ENCODE data around the gene PEX26. TPM values are rescaled to one million over a fixed set of nuclear protein-coding genes. Genes with fewer than 3 reads are reported as not detected.
"Not testable (repeated sequence)": the region's sequence is repeated elsewhere in the genome, so short reads cannot be mapped to it uniquely, and the experiment has no call there.

Gene PEX26
- total RNA-seq, 1 experiment from 2014 or later, result 23.4 TPM

DNA sequence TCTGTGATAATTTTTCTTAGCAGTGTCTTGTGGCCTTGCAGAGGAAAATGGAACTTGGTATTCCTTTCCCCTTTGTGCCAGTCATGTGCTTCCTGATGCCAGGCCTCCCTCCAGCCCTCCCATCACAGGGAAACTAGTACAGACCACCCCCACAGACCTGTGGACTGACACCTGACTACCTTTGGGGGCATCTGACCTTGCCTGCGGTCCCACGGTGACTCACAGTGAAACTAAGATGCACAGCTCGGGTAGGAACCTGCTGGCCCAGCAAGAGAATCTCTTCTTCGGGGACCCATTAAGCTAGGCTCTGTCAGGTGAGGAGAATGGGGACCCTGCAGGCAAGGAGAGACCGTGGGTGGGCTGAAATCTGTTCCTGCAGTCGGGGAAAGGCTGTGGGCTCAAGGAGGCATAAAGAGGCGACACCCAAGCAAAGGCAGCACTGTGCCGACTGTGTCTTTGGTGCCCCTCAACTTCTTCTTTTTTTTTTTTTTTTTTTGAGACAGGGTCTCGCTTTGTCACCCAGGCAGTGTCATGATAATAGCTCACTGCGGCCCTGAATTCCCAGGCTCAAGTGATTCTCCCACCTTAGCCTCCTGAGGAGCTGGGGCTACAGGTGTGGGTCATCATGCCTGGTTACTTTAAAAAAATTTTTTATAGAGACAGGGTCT, 20.8 kb upstream of the PEX26 start:
- DNase-seq (ENCODE audit: low spot score), result no peak

DNA sequence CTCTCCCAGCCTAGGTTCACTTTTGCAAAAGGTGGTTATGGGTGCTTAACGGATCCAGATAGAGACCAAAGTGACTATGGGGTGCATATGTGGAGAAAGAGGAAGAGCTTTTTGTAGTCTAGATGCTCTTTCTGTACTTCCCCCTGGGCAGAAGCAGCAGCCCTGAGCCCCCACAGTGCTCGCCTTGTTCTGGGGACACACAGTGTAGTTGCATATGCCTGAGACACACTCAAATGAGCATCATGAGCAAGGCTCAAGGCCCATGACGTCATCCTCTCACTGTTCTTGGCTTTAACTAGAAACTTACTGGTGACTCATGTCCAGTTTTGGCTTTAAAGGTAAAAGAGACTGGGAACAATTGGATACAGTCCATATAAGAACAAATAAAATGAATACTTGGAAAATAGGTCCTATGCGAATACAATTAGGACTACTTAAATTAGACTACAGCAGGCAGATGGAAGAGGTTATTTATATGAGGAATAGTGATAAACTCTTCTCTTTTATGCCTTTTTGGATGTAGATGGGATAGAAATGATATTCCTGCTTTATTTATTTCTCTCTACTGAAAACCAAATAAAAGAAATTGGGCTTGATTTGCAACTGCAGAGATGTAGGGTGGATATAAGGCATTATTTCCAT, 20.1 kb upstream of the PEX26 start:
- DNase-seq (ENCODE audit: low spot score), result peak; percentile 14

DNA sequence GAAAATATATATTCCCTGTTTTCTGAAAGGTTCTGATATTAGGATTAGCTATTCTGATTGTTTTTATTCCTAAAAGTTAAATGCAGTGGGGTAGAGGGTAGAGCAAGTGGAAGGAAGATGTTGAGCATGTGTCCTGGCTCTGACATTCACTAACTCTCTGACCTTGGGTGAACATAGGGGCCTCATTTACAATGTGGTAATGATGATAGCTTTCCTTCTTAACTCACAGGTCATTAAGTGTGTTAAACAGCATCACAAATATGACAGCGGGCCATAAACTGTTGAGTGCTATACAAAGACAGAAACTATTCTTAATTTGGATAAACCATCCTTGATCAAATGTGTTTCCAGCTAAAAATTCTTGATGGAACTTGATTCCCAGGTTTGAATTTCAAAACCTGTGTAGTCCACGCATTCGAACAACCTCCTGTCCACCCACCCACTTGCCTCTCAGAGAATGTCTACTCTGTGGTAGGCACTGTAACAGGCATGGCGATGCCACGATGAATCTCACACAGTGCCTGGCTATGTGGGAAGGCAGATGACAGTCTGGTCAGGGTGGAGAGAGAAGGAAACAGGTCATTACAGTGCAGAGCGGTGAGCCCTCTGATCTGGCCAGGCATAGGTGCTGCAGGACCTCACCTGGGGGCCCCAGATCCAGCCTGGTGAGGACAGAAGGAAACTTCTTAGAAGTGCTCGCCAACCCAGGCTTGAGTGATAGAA, 19.3 kb upstream of the PEX26 start:
- DNase-seq (ENCODE audit: low spot score), result no peak

DNA sequence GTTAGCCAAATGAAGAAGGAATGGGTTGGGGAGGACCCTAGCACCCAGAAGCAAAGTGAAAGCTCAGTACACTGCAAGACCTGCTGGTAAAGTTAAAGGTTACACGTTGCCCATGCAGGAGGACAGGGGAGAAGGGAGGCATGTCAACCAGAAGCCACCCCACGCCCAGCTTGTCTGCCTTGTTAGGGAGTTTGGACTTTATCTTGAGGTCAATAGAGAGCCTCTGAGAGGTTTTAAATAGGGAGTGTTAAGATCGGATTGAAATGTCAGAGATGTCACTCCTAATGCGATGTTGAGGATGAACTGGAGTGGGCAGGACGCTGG, 18.7 kb upstream of the PEX26 start:
- no peak for DNase-seq (ENCODE audit: low spot score)

DNA sequence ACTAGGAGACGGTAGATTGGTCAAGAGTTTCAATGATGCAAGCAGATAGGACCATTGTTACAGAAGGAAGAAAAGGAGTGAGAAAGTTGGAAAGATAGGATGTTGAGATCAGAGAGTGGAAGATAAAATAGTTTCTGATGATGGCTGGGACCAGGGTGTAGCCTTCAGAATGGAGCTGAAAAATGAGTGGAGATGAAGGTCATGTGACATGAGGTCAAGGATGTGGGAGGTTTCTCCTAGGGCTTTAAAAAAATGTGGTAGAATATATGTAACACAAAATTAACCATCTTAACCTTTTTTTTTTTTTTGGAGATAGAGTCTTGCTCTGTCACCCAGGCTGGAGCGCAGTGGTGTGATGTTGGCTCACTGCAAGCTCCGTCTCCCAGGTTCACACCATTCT, 18.3 kb upstream of the PEX26 start:
- no peak for DNase-seq (ENCODE audit: low spot score)

DNA sequence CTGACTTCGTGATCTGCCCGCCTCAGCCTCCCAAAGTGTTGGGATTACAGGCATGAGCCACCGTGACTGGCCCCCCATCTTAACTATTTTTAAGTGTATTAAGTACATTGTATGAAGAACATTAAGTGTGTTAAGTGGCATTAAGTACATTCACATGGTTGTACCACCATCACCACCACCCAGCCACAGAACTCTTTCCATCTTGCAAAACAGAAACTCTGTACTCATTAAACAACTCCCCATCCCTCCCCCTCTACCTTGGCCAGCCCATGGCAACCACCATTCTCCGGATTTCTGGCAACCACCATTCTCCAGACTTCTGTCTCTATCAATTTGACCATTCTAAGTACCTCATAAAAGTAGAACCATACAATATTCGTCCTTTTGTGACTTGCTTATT, 17.8 kb upstream of the PEX26 start:
- DNase-seq (ENCODE audit: low spot score), result no peak

DNA sequence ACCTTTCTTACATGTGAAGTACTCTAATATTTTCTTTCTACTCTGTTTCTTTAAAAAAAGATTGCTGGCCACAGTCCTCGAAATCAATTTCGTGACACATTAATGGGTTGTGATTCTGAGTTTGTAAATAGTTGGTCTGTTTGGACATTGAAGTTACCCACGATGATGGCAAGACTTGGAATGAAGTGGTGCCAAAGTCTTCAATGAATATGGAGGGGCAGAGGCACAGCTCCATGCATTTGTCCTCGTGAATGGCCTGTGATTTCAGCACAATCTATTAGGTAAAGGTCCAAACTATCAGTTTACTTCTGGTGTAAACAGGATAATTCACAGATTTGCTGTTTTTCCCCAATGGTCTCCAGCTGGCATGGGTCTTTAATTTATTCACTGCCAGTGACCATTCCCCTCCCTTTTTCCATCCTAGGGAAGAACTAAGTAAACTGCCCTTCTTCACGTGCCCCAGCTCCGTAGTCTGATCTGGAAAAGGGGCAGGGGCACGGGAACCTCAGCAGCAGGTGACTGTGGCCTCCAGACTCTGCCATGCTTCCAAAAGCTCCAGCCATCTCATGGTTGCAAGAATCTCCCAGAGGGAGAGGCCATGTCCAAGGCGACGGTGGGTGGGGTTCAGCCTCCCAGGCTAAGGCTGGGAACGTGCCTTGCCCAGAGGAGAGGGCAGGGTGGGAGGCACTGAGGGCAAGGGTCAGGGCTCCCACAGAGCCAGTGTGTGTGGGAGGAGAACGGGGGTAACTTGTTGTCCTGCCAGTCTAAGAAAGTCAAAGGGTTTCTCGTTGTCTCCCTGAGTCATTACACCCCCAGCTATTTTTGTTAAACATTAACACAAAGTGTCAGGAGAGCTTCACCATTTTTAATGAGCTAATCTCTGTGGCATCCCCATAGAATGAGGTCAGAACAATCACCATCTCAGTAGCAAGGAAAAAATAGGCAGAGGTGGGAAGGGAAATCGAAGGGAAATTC, 16.9 kb upstream of the PEX26 start:
- DNase-seq (ENCODE audit: low spot score), result peak; percentile 60

DNA sequence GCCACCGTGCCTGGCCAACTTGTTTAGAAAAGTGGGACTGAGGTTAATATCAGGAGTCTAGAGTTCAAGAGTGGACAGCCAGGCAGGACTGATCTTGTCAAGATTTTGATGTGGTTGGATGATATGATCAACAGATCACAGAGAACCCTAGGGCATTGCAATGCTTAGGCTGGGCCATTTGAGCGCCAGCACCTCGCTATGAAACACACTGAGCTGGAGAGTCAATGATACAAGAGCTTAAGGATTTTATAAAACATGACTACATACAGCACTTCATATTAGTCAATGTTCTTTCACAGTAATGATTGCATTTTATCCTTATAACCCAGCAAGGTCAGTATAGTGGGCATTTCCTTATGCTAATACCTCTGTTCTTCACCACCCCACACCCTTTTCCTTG, 15.4 kb upstream of the PEX26 start:
- no peak for DNase-seq (ENCODE audit: low spot score)

DNA sequence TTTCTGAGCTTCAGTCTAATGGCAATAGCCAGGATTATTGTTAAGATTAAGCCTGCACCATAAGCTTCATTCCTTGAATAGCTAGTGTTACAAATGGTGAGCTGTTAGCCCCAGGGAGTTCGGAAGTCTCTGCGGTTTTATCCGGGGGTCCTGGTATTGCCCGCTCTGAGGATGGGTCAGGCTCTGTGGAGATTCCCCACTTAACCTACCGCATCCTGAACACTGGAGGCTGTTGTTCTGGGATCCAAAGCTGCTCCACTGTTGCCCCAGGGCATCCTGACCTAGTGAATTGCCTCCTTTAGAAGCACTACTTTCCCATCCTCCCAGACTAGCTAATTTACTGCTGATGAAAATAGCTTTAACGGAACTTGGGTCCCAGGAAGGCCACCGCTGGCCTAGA, 14.5 kb upstream of the PEX26 start:
- DNase-seq (ENCODE audit: low spot score), result no peak

DNA sequence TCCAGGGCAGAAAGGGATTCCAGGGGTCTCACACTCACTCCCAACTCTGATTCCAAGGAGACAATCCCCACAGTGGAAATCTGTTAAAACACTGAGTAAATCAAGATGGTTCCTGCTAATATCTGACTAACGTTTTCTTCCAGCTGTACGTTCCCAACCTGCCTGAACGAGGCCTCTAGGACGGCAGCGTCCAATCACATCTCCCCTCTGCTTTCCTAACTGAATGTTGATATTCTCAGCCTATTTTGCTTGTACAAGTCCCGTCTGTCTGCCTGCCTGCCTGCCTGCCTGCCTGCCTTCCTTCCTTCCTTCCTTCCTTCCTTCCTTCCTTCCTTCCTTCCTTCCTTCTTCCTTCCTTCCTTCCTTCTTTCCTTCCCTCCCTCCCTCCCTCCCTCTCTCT, 14.1 kb upstream of the PEX26 start:
- not testable (repeated sequence) for DNase-seq (ENCODE audit: low spot score)

DNA sequence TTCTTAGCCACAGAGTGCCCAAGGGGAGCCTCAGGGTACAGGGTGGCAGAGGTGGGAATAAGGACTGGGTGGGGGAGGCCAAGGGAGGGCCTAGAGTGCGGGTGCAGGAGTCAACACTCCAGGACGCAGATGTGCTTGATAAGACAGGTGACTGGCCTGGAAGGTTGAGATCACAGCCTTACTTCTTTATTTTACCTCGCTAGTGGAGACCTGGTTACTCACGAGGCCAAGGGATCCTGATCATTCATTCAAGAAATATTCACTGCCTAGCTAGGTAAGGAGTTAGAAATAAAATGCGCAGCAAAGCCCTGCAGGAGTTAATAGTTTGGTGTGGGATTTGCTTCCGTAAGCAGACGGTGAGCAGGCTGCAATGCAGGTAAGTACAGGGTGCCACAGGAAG, 13.2 kb upstream of the PEX26 start:
- DNase-seq (ENCODE audit: low spot score), result no peak

DNA sequence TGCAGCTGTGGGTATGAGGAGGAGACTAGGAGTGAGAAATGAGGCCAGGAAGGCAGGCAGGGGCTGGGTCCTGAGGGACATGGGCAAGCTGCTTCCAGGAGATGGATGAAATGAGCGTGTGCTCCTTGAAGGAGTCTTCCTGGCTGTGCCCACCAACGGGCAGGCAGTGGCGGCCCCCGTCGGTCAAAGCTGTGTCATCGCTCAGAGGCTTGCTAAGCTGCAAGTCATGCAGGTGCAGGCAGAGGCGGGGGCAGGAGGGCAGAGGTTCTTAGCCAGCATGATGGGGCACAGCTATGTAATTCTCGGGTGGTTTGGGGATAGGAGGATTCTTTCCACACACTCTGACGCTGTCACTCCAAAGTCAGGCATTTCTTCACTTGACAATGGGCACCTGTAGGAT, 12.5 kb upstream of the PEX26 start:
- DNase-seq (ENCODE audit: low spot score), result no peak

DNA sequence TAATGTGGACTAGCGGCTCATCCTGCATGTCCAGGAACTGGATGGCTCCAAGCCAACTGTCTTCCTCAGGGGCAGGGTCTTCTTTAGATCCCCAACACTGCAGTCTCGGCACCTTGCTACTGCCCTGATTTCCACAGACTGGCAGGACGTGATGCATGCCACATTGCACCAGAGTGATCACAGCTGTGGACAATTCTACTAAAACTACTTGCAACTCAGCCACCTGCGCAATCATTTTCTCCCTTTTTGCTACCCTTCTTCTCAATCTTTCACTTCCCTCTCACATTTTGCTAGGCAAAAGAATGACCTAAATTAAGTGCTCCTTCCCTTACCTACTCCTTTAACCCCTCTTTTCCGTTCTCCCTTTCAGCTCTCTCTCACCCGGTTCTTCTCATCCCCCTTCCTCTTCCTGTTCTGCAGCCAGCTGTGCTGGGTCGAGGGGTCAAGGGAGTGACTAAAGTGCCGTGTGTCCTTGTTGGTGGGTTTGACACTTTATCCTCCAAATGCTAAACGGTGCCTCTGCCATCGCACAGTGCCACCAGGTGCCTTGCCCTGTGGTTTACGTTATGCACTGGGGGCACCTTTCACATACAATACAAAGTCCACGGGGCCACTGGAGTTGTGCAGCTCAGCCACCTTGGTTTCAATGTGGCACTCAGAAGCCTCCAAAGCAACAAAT, 11.5 kb upstream of the PEX26 start:
- DNase-seq (ENCODE audit: low spot score), result no peak

DNA sequence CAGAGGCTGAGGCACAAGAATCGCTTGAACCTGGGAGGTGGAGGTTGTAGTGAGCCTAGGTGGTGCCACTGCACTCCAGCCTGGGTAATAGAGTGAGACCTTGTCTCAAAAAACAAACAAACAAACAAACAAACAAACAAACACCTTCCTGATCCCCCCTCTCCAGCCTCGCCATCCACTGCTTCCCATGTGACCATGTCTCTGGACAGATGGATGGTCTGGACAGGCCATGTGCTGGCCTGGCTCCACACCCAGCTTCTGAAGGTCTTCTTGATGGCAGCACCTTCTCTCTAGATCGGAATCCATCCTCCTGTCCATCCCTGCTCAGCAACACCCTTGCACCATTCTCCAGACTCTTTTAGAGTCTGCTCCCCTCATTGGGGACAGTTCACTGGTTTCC, 10.7 kb upstream of the PEX26 start:
- DNase-seq (ENCODE audit: low spot score), result no peak

DNA sequence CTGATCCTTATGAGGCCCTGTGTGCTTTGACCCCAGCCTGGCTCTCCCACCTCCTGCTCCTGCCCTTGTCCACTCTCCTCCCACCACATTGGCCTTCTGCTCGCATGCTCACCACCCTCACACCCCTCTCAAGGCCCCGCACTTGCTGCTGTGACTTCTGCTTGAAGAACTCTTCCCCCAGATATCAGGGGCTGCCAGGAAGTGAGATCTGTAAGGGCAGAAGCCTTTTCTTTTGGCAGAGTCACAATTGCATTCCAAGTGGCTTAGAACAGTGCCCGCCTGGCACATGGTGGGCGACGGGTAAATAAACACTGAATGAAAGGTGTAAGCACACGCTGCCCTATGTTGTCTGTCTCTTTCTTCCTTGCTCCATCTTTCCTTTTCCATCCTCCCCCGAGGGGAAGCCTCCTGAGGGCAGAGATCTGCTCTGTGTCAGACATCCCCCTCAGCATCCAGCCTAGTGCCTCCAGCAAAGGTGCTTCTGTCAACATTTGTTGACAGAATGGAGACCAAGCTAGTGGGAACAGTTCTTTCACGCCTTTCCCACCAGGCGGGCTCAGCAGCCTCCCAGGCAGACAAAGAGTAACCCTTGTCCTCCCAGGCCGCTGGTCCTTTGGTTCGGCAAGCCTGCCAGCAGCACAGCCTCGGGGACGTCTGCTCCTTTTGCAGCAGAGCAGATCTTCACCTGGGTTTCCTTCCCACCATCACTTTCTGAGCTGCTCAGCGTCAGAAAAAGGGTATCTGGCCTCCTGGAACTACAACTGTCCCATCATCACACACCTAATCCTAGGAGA, 10.0 kb upstream of the PEX26 start:
- no peak for DNase-seq (ENCODE audit: low spot score)

DNA sequence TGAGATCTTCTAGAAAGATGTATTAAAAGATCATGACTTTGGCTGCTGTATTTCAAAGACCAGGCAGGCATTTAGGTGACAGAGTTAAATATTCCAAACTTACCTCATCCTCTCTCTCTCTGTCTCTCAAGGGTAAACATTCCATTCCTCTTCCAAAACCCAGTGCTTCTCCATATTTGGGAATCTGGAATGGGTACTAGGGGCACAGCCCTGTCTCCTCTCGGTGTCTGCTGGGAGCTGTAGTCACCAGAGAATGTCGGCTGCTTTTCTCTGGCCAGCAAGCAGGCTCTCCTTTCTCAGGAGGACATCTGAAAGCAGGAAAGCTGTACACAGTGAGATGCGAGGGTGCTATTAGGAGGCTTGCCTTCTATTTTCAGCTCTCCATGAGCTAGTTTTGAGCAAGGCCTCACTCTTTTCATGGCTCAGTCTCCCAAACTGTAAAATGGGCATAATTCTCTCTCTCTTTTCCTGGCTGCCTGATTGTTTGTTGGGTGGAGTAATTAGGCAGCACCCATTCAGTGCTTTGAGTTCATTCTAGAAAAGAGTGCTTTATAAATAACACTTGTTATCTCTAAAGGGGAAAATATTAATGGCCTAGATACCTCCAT, 9.3 kb upstream of the PEX26 start:
- DNase-seq (ENCODE audit: low spot score), result no peak

DNA sequence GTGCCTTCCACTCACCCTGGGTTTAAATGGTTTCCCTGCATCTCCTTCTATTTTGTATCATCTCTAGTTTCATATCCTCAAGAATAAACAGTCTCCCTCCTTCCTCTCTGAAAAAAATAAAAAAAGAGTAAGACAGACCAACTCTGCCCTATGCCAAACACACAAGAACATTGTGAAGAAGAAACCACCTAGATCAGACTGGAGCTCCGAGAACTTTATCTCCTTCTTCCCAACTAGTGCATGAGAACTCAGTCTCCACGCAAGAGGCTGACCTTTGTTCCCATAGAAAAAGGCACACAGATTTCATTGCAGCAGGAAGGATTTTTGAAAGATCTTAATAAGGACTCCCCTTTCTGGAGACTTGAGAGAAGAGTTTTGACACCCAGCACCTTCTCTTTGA, 8.7 kb upstream of the PEX26 start:
- no peak for DNase-seq (ENCODE audit: low spot score)

DNA sequence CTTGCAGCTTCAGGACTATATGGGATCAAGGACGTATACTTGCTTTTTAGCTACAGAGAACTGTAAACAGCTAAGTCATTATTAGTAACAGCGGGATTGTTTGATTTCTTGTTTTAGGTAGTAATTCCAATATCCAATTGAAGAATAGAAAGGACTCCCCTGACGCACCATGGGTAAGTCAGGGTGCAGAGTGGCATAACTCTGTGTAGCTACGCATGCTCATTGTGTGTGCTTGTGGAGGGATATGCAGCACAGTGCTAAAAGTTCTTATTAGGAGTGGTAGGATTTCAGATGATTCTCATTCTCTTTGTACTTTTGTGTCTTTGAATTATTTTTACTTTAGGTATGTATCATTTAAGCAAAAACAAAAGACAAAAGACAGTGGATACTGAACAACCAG, 7.7 kb upstream of the PEX26 start:
- no peak for DNase-seq (ENCODE audit: low spot score)

DNA sequence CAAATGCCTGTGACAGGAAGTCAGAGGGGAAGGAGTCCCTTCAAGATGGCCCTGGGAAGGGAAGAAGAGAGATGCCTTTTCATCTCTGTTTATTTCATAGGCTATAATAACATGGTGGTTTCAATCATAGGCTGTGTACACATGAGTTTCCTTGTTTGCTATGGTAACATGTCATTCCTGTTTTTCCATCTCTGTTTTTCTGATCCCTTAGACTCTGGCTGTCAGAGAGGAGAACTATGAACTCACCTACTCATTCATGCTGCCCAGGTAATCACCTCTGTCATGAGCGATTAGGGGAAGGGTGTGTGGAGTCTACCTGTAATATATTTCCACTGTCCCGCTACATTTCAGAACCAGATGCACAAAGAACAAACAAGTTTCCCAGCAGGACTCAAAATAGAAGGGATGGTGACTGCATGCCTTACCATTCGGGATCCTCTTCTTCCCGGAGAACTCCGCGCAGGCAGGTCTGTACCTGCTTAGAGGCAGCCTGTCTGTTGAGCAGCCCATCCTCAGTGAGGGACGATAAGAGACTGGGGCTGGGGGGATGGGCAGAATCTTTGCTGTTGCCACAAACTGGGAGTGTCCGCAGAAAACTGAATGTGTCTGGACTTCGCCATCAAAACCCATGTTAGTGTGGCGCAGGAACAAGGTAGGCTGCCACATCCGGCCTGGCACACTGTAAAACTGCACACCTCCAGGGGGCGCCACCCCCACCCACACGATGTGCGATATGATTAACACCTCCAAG, 7.1 kb upstream of the PEX26 start:
- DNase-seq (ENCODE audit: low spot score), result no peak
